A549 (cell line): Measurements from ENCODE around the gene FRMD4A.

Experiments used
- RFX5 ChIP-seq: fragments of 450-650 bp; IDR thresholded peaks from 2 replicates; pipeline ENCODE4 v1.7.1; 2014; ENCODE audit warnings: antibody characterized with exemption, mild to moderate bottlenecking, moderate library complexity
- USF2 ChIP-seq: fragments of 450-650 bp; IDR thresholded peaks from 2 replicates; pipeline ENCODE4 v1.6.1; 2014; ENCODE audit warnings: antibody characterized with exemption

DNA sequence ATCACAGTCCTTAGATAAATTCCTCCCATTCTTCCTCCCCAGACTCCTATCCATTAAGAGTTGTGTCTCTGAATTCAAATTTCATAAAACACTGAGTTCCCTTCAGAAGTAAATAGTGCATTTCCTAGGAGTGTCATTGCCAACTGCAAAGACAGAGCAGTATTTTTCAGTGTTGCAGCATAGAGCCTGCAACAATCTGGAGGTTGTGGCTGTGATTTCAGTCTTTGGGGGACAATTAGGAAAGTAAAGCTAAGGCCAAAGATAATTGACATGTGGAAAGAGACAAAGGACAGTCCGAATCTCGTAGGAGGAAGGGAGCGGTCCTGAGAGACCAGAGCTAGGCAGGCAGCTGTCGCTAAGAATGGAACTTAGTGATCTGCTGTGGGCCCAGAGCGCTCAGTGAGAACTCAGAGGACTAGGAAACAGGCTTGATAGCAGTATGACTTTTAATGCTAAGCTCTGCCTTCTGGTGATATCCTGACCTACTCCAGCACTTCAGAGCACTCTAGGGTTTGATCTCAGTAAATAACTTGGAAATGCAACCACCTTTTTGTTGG is 697.8 kb downstream of the FRMD4A start:
- TF ChIP-seq USF2: no peak
- TF ChIP-seq RFX5: no peak
